Measurements from ENCODE around the gene CACNG3.

DNA sequence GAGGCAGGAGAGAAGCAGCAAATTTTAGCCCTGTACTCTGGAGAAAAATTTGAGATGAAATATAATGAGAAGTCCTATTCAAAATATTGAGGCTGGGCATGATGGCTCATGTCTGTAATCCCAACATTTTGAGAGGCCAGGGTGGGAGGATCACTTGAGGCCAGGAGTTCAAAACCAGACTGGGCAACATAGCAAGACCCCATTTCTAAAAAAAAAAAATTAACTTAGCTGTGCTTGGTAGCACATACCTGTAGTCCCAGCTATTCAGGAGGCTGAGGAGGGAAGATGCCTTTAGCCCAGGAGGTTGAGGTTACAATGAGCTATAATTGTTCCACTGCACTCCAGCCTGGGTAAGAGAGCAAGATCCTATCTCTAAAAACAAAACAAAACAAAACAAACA is 103.4 kb downstream of the CACNG3 start:
- TF ChIP-seq CTCF (IDR thresholded peaks at IDR 0.05) (no peak), POLR2A (IDR thresholded peaks at IDR 0.05) (no peak)

All from adrenal gland (tissue), 5 donors.